H7 (cell line): Measurements from ENCODE around the gene NR2E1. TPM values are rescaled to one million over a fixed set of nuclear protein-coding genes. Genes with fewer than 3 reads are reported as not detected.

Source experiments
- DNase-seq: peaks from one replicate; pipeline ENCODE4 v3.0.0; 2012
- H3K27me3 ChIP-seq: 2 replicates; pipeline ENCODE4 v1.6.0; 2011; ENCODE audit warnings: mild to moderate bottlenecking, low read length; ENCODE audit not compliant: control insufficient read depth, insufficient read depth
- H3K36me3 ChIP-seq: replicated peaks from 2 replicates; pipeline ENCODE4 v1.5.1; 2011; ENCODE audit warnings: low read length; ENCODE audit not compliant: control insufficient read depth, insufficient read depth
- H3K4me3 ChIP-seq: 2 replicates; pipeline ENCODE4 v1.5.1; 2011; ENCODE audit warnings: low read depth, mild to moderate bottlenecking, control low read depth, low read length, moderate library complexity; ENCODE audit not compliant: insufficient read depth
- total RNA-seq: library from RNA; depleted of rRNA; stranded (reverse); fragments of >200 nt; shearing (Covaris generic); gene quantifications from 2 replicates; pipeline ENCODE4 v1.2.3, GENCODE V29; 2014; rRNA removed

Gene NR2E1
- total RNA-seq = not detected in 2 replicates

DNA sequence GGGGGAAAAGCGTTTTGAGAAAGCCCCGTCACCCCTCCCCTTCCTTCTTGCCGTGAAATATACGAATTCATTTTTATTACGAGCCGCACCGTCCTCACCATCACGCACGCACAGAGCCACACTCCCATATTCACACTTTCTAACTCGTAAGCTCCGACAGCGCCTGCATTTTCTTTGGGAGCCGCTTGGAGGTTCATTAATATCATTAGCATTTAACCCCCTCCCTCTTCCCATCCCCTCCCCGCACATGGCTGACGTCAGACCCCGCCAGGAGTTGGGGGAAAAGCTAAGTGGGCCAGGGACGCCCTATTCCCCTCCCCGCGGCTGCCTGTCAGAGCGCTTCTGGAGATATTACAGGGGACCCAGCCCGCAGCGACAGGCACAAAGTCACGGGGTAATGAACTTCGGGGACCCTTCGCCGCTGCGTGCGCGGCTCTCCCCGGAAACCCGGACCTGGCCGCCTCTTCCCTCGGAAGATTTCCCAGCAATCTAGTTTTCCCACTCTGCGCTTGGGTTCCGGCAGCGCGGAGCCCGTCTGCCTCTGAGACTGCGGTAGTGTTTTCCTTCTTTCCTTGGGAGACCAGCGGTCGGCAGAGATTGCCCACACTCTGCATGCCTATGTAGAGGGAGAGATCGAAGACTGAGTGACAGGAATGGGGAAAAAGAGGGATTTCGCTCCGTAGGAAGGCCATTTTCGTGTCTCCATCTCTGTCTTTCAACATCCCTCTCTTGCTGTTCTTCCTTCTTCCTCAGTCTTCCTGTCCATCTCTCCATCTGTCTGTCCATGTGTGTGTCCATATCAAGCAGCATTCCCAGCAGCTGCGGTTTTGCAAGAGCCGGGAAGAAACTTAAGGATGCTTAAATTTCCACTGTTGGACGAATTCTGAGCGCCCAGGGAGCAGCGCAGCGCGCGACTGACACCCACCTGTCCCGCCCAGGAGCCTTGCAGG lies at the start of gene NR2E1:
Gene NR2E1, plus strand, starts transcription at position 309 of the 950 bp plus-strand sequence. CDS start 744 bp downstream, outside the sequence.
- Histone ChIP-seq H3K4me3 (peak within 1 kb of the TSS; percentile 25), H3K27me3 (peaks cover 100% of the 10 kb centered on the region), H3K36me3 (no peaks in the 10 kb centered on the region)
- peak; percentile 87 for DNase-seq

DNA sequence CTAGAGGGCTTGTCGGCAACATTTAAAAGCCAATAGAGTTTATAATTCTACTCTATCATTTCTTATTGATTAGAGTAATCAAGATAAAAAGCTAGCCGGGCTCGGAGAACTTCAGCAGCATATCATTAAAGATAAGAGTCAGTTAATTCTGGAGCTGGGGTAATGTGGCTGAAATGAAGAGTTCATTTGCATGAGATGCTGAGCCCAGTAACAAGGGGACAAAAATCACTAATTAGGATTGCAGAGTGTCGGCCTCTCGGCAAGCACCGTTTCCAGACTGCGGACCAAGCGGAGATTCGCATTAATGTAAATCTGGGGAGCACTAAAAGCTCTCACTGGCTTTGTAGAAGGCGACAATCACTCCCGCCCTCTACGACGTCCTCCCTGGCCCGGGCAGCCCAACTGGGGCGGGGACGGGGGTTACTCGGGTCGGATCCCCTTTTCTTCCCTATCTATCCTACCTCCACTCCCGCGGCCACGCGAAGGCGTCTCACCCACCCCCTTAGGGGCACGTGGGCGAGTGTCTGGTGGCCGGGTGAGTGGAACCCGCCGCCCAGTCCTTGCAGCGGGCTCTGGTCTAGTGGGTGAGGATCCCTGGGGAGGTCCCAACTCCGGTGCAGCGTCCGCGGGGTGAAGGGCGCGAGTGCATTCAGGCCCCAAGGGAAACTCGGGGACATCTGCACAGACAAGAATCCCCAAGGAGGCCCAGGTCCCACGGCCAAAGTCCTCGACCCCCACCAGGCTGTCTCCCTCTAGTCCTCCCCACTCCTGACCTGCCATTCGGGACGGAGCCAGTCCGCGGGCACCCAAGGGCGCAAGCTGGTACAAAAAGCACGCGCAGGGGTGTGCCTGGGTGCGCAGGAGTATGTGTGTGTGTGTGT lies 49.0 kb upstream of the NR2E1 start:
- peak; percentile 73 for DNase-seq
- Histone ChIP-seq H3K4me3 (no peak overlapping the region), H3K36me3 (no peaks in the 10 kb centered on the region), H3K27me3 (peaks cover 96% of the 10 kb centered on the region)

GRCh38 chr6:108117427-108118358 lies 48.1 kb upstream of the NR2E1 start:
- no peaks in the 10 kb centered on the region for H3K36me3 ChIP-seq
- DNase-seq = peak; percentile 90

GRCh38 chr6:108118359-108118724 lies 47.5 kb upstream of the NR2E1 start:
- DNase-seq = peak; percentile 79
- H3K36me3 ChIP-seq = no peaks in the 10 kb centered on the region
- peaks cover 99% of the 10 kb centered on the region for H3K27me3 ChIP-seq
- H3K4me3 ChIP-seq = peak overlapping the region; percentile 31; the same call in 1 of the 2 replicates

More at GRCh38 chr6:108117427-108118358, 48.1 kb upstream of the NR2E1 start:
- Histone ChIP-seq H3K4me3 (peak overlapping the region; percentile 31), H3K27me3 (peaks cover 99% of the 10 kb centered on the region)

- peaks cover 99% of the 10 kb centered on the region for H3K27me3 ChIP-seq
- DNase-seq = peak; percentile 87
- peak overlapping the region; percentile 18 for H3K4me3 ChIP-seq
- H3K36me3 ChIP-seq = no peaks in the 10 kb centered on the region
Measured at GRCh38 chr6:108118810-108119768, 46.7 kb upstream of the NR2E1 start.

- peaks cover 99% of the 10 kb centered on the region for H3K27me3 ChIP-seq
- no peaks in the 10 kb centered on the region for H3K36me3 ChIP-seq
- H3K4me3 ChIP-seq = peak overlapping the region; percentile 18; the same call in 1 of the 2 replicates
- DNase-seq = peak; percentile 71
Measured at GRCh38 chr6:108119769-108120141, 46.1 kb upstream of the NR2E1 start.

DNA sequence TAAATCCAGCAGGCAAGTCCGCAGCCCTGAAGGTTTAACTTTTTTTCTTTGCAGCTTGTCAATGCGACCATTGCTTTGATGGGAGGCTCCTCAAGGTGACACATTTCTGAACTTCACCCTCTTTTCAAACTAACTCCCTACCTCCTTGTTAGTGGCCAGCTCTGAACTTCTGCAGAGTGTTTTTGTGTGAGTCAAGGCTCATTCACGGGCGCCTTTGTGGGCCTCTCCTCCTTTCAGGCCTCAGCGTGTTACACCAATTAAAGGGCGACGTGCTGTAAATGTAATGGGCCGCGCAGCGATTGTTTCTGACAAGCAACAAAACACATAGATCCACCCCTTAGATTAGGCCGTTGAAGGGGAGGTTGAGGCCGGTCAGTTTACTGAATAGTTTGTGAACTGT lies 45.5 kb upstream of the NR2E1 start:
- H3K36me3 ChIP-seq = no peaks in the 10 kb centered on the region
- peaks cover 97% of the 10 kb centered on the region for H3K27me3 ChIP-seq
- DNase-seq = no peak
- no peak overlapping the region for H3K4me3 ChIP-seq

DNA sequence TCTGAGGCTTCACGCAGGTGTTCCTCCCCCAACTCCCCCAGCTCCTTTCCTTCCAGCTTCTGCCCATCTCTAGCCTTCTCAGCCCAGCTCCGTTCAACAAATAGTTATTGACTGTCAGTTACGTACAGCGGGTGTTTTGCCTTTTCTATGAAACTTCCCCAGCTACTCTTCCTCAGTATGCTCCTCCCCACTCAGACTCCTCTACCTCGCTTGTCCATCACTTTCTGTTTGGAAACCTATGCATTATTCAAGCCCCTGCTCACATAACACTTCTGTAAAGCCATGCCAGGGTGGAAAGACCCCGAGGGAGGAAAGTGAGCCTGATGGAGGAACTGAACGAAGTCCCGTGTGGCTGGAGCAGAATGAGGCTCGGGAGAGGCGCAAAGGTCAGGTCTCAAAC lies 44.2 kb upstream of the NR2E1 start:
- no peak for DNase-seq
- Histone ChIP-seq H3K27me3 (peaks cover 90% of the 10 kb centered on the region), H3K4me3 (no peak overlapping the region), H3K36me3 (no peaks in the 10 kb centered on the region)

- no peaks in the 10 kb centered on the region for H3K36me3 ChIP-seq
- H3K27me3 ChIP-seq = peaks cover 72% of the 10 kb centered on the region
- no peak for DNase-seq
- H3K4me3 ChIP-seq = no peak overlapping the region
Measured at GRCh38 chr6:108123481-108123929, 42.3 kb upstream of the NR2E1 start.

GRCh38 chr6:108123946-108124345 lies 41.9 kb upstream of the NR2E1 start:
- peak; percentile 65 for DNase-seq
- H3K27me3 ChIP-seq = peaks cover 70% of the 10 kb centered on the region
- H3K36me3 ChIP-seq = no peaks in the 10 kb centered on the region
- H3K4me3 ChIP-seq = no peak overlapping the region

DNA sequence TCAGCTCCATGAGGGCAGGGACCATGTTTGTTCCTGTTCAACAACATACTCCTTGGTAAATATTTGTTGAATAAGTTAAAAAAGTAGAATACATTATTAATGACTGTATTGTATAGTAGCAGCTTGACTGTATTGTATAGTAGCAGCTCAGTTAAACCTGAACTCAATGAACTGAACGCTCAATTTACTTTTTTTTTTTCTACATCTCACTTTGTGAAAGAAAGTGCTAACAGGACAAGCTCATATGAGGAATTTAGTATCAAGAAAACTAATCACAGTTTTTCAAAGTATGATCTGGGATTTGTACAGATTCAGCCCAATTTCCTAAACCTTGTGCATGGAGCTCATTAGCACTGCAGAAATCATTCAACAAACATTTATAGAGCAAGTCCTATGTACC lies 38.8 kb upstream of the NR2E1 start:
- Histone ChIP-seq H3K4me3 (no peak overlapping the region), H3K27me3 (peaks cover 67% of the 10 kb centered on the region), H3K36me3 (no peaks in the 10 kb centered on the region)
- DNase-seq = no peak

GRCh38 chr6:108127826-108128225 lies 38.0 kb upstream of the NR2E1 start:
- DNase-seq = no peak
- H3K27me3 ChIP-seq = peaks cover 67% of the 10 kb centered on the region
- H3K36me3 ChIP-seq = no peaks in the 10 kb centered on the region

GRCh38 chr6:108130262-108130661 lies 35.6 kb upstream of the NR2E1 start:
- no peaks in the 10 kb centered on the region for H3K36me3 ChIP-seq
- H3K27me3 ChIP-seq = peaks cover 57% of the 10 kb centered on the region
- H3K4me3 ChIP-seq = no peak overlapping the region
- DNase-seq = no peak

More at GRCh38 chr6:108127826-108128225, 38.0 kb upstream of the NR2E1 start:
- no peak overlapping the region for H3K4me3 ChIP-seq
